HG03460 (cell line): Measurements from ENCODE around the gene ANKRD34C.

ENCODE experiments used
- ATAC-seq: cut with Tn5 transposase; IDR thresholded peaks from one replicate; pipeline ENCODE4 v1.9.1; 2021; ENCODE audit not compliant: unreplicated experiment

ANKRD34C gene

DNA sequence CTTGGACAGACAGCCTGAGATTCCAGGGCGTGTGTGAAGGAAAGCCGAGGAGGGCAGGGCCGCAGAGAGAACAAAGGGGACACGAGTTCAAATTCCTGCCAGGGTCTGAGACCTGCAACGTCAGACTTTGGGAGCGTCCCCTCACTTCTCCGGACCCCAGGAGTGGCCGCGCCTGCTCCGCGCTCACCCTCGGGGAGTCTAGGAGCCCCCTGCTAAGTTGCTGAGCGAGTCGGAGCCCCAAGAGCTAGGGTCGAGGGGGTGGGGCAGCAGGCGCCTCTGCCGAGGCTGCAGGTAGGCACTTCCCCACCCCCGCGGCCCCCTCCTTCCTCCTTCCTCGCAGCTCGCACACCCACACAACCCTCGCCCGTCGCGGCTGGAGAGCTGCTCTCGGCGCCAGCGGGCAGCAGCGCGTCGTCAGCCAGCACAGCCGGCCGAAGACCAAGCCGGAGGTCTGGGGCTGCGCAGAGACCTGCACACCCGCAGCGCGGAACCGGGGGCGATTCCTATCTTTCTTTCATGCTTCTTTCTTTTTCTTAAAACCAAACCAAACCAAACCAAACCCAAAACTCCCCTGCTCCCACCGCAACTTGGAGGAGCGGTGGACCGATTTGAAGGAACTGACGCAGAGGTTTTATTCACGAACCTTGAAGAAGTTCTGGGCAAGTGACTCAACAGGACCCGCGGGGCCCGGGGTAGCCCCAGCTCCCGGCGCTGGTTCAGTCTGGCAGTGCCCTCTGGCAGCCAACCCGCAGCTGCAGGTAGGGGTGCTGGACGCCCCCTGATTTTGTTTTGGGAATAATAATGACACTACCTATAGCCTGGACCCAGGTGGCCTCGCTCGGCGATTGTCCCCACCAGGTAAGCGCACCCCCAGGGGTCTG lies at the start of gene ANKRD34C:
Gene ANKRD34C, plus strand, starts transcription at position 352 of the 881 bp plus-strand sequence. CDS start 10,563 bp downstream, outside the sequence.
- ATAC-seq, result no peak

DNA sequence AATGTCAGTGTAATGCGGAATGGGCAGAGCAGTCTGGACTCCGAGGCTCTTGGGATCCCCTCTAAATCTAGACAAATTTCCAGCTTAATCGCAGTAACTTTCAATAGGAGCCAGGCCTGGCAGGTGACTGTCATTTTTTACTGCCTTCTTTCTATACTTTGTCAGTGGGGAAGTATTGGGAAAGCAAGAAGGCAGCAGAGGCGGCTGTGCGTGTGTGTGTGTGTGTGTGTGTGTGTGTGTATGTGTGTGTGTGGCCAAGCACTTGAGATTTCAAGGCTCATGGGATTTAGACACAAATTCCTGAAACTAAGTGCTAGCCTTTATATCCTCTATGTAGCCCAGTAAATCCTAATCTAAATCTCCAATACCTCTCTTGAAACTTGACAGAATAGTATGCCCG lies 49.3 kb upstream of the ANKRD34C start:
- no peak for ATAC-seq

DNA sequence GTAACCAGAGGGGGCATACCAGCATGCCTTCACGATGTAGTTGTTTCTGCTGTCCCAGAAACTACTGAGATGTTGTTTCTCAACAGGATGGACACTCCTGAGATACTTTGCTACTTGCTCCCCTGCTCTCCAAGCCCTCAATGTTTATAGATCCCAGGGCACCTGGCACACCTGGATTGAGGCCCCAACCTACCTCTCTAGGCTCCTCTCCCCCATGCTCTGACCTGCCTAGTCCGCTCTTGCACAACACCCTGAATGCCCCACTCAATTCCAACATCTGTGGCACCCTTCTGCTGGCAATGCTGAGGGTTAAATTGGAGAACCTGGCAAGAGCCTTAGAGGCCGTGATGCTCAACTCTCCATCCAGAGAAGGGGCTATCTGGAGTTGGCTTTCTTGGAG lies 42.5 kb upstream of the ANKRD34C start:
- ATAC-seq, result no peak

DNA sequence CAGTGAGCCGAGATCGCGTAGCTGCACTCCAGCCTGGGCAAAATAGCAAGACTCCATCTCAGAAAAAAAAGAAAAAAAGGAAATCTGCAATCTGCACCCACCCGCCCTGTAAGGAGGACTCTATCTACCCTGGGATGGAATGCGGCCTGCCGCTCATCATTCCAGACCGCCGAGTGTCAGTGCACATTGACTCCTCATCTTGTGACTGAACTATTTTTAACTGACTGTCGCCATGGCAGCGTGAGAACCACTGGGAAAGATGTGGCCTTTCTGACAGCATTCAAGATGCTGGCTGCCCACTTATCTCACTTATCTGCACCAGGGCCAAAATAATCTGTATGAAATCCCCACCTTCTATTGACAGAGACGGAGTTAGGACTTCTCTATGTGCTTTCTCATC lies 38.8 kb upstream of the ANKRD34C start:
- ATAC-seq, result no peak

DNA sequence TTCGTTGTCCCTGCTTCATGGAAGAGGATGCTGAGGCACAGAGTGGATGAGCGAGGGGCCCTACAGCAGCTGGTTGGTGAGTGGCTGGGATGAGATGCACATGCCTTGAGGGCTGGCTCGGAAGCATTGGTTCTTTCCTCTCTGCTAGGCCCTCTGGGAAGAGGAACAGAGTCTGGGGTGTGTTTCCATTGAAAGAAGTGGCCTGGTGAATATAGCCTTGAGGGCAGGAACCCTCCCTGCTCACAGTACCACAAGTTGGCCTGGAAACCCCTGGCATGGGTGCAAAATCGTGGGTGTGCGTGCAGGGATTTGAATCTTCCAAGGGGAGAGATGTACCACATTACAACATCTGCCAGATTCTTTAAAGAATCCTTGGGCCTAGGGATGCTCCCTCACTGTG lies 37.6 kb upstream of the ANKRD34C start:
- no peak for ATAC-seq

DNA sequence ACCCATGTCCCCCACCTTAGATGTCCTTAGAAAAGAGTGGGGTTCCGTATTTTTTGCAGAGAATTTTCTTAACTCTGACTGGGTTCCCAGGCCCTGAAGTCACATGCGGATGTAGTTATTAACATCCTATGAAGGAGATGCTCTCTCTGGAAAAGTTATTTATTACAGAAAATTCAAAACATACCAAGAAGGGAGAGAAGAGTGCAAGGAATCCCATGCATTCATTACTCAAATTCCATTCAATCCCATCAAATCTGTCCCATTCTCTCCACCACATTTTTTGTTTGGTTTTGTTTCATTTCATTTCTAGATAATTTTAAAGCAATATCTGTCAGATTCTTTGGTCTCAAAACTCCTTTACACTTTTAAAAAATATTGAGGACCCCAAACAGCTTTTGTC lies 34.3 kb upstream of the ANKRD34C start:
- no peak for ATAC-seq

DNA sequence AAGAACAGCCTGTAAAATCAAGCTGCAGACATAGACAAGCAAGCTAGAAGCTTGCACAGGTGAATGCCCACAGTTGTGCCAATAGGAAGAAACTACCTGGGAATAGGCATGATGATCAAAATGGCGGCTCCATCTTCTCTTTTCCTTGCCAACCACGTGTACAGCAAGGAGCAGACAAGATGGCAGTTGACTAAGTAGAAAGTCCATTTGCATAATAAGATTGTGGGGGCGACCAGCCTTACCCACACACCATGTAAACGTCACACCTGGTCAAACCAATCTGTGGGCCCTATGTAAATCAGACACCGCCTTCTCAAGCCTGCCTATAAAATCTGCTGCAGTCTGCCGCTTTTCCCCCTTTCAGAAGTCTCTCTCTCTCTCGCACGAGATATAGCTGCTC lies 25.1 kb upstream of the ANKRD34C start:
- ATAC-seq, result no peak

DNA sequence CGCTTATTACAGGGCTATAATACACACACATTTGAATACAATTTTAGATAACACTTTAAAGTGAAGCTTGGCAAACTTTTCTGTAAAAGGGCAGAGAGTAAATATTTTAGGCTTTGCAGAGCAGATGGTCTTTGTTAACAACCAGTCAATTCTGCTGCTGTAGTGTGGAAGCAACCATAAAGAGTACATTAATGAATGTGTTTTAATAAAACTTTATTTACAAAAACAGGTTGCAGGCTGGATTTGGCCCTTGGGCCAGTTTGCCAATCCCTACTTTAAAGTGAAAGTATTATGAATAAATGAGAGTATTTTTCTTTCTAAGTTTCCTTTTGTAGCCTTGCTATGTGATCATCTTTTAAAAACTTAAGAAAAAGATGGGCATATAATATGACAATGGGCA lies 20.7 kb upstream of the ANKRD34C start:
- ATAC-seq, result no peak

DNA sequence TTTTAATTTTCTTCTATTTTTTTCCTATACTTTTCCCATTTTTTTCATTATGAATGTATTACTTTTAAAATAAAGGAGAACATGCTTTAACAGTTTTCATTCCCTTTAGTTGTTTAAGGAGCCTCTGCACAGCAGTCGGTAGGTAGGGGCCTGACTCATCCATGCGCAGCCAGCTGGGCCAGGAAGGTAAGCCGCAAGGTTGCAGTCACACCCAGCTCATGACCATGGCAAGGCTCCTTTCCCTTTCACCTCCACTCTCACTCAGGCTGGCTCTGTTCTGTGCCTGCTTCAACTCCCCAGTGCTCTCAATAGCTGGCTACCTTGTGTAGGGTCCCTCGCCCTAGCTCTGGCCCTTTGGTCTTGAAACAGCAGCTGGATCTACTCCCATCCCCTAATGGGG lies 17.4 kb upstream of the ANKRD34C start:
- no peak for ATAC-seq

DNA sequence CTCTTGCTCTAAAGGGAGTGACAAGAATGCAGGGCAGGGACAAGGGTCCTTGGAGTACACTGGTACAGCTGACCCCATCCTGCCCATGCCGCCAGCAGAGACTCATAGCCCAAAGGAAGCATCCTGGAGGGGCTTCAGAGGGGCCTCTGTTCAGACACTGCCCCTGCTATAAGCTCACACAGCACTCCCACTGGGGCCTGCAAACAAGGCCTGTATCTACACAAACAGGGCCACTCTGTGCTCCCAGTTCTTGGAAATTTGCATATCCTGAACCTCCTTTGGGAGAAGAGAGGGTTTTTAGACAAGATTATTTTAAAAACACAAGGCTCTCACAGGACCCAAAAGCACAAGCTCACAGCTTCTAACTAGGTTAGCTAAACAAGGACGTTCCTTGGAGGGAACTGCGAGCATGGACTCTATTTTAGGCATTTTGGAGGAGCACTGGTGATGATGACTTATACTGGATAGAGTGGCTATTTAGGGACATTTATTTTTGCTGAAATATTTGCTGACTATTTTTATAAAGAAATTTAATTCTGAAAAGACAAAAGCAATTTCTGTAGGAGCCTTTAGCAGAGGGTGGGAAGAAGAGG lies 16.4 kb upstream of the ANKRD34C start:
- no peak for ATAC-seq

DNA sequence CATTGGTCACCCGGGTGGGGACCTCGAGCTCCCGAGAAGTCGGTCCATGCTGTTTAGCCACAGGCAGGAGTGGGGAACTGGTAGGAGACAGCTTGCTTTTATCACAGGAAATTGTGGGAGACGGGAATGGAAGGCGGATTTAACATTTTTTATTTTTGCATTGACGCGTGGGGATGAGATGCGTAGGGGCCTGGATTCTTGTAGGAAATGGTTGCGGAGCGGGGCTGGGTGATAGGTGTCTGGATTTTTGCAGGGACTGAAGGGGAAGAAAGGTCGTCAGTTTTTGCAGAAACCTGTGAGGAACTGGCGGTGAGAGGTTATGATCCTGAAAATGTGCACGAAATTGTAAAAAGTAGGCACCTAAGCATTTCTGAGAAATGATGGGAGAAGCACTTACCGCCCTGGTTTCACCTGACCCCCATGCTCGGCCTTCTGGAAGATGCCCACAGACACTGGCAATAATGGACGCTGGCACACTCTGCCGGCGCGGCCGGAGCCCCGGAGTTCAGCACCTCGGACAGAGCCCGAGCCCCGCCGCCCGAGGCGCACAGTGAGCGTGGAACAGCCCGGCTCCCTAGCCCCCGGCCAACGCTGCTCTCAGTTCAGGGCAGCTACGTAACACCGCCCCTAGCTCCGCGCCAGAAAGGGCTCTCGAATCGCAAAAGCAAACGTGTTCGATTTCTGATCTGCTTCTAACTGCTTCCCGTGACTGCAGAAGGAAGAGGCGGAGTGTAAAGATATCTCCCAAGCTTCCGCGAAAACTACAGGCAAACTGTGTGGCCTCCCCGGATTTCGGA lies 928 bp downstream of the ANKRD34C start:
- ATAC-seq, result no peak

DNA sequence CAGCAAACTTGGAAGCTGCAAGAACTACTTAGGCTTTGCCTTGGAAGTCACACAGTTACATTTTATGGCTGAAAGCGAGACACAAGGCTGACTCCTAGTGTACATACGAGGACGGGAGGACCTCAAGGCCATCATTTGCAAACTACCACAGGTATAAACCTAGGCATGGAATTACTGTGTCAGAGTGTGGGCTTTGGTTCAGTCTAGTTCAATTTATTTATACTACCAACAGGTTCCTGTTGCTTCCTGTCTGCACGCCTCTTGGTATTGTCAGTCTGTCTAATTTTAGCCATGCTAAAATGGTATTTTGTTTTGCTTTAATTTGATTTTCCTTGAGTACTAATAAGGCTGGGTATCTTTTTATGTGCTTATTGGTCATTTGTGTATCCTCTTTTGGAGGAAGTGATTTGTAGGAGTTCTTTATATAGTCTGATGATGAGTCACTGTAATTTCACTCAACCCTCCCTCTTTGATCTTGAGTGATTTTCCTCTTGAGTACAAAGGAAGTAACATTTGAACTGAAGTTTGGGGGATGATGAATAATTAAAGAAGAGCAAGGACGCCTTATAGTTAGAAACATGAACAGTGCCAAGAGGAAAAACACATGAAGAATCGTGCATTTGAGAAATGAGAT lies 8.2 kb downstream of the ANKRD34C start:
- no peak for ATAC-seq

DNA sequence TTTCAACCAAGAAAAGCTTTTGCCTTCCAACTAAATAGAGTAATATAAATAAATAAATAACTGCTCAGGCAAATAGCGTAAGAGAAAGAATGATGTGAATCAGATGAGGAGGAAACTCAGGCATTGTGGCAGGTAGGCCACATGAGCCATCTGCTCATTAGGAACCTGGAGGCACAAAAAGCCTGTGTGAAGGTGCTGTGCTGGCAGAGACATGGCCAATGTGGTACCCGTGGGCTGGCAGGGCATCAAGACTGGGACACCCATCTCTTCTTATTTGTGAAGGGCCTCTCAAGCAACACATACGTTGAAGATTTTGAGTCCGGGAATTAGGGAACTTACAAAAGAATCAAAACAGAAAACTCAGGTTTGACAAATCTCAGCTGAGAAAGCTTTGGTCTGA lies 9.5 kb downstream of the ANKRD34C start:
- no peak for ATAC-seq

DNA sequence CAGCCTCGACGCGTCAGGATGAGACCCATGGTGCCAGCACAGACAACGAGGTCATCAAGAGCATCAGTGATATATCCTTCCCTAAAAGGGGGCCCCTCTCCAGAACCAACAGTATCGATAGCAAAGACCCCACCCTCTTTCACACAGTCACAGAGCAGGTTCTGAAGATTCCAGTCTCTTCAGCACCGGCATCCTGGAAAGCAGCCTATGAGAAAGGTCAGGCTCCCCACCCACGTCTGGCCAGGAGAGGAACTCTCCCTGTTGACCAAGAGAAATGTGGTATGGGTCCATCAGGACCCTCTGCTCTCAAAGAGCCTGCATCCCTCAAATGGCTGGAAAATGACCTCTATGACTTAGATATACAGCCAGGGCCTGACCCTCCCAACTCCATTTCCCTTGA lies 11.6 kb downstream of the ANKRD34C start:
- ATAC-seq, result no peak

DNA sequence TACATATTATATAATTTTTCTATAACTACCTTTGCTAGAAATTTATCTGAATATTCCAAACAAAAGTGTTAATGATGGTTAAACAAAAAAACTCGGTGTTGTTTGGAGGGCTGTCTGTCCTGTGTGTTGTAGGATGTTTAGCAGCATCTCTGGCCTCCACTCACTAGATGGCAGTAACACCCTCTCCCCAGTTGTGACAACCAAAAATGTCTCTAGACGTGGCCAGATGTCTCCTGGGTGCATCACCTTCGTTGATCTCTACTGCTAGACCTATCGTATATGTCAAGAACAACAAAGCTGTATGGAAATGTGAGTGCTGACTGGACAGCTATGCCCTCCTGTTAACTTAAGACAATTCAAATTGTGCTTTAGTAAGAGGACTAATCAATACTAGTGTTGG lies 14.1 kb downstream of the ANKRD34C start:
- no peak for ATAC-seq

DNA sequence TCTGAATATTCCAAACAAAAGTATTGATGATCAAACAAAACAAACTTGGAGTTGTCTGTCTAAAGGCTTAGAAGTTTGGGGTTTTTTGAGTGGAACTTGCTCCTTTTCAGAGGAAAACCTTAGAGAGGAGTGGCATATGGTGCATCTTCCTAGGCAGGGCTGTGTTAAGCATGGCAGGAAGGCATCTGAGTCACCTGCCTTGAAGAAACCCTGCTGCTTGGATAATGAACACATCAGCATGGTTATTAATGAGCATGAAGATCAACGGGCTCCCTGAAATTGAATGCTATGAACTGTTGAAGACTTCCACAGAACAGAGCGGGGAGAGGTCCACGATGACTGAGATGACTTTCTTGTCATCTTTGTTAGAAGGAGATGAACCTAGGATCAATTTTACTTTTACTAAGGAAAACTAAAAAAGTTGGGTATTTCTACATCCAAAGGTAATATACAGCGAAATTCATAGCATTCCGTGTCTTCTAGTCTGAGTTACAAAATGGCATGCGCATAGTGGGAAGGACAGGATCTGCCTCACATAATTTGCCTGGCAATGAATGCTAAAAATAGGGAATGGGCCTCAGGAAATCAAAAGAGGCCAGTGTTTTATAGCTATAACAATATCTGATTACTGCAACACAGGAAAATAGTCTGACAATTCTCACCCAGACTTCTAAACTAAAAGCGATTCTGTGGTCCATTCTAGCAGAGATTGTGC lies 16.8 kb downstream of the ANKRD34C start:
- no peak for ATAC-seq

DNA sequence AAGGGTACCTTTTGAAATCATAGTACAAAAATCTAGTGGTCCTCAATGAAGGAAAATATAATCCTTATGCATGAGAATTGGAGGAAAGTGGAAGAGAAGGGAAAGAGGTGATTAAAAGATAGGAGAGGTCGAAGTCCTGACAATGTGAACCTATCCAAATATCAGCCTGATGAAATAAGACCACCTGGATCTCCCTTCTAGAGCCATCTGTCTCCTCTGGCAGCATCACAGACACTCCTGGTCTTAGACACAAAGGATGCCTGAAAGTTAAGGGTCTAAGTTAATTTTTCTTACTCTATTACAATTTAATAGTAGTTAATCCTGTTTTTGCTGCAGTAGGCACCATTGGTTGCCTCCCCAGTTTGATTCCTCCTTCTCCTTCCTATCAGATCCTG lies 17.3 kb downstream of the ANKRD34C start:
- ATAC-seq, result no peak

DNA sequence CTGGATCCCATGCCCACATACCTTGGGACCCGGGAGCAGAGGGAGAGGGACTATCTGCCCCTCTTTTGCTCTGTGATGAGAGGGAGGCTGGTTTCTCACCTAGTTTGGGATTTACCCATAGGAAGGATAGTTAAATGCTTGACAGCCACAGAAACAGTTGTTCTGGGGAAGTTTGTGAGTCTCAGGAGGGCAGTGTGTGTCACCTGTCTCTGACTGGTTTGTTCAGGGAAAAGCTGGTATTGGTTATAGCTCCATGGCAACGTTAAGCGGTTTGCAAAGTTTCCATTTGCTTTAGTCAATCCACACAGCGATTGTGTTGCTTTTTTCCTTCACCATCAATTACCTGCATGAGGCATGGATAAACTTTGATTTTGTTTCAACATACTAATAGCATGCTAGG lies 24.7 kb downstream of the ANKRD34C start:
- ATAC-seq, result no peak

DNA sequence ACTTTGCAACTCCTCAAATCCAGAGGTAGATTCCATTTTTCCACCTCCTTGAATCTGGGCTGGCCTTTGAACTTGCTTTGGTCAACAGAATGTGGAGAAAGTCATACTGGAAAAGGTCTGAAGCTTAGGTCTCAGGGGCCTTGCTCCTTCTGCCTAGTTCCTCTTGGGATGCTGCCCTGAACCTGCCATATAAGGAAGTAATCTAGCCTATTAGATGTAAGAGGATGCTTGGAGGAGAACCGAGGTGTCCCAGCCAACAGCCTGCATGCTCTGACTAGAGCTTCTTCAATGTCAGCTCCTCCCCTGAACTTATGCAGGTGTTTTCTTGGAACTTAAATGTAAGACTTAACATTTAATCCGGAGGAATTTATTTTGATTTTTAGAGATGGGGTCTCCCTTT lies 26.4 kb downstream of the ANKRD34C start:
- no peak for ATAC-seq

DNA sequence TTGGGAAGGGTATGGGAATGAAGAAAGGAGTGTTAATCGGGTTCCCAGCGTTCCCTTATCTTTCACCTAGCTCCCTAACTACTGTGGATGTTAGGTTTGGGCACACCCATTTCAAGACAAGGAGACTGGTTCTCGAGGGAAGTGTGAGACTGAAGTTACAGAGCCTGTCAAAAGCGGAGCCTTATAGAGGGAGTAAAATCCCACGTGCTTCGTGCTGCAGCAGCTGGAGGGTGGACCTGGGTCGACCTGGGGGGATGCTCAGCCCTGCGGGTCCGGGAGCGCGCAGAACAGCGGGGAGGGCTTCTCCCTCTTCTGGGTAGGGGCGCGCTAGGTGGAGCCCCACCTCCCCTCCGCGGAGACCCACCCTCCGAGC lies 28.1 kb downstream of the ANKRD34C start:
- peak; percentile 30 for ATAC-seq
